Hypothalamus (tissue), 51 donors: Measurements from ENCODE around the gene BARHL1.
"Not testable (repeated sequence)": the region's sequence is repeated elsewhere in the genome, so short reads cannot be mapped to it uniquely, and the experiment has no call there.

ENCODE experiments used
- DNase-seq, 51 donors: peaks; one replicate each; lab custom pipeline; 2025; lab: John Stamatoyannopoulos, UW

BARHL1 gene

DNA sequence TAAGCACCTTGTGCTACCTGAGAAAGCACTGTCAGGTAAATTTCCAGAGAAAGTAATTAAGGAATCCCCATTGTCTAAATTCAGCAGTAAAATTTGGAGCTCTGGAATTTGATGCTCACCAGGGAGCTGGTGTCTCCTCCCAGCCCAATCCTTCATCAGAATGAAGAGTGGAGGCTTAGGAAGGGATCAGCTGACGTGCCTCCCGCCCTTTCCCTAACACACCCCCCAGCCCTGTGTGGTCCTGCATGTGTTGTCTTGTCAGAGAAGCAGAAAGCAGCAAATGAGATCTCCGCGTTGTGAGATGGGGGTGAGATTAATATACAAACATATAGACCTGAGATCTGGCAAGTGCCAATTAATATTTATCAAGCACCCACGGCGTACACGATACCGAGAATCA, 26.9 kb upstream of the BARHL1 start:
- no peak for DNase-seq

DNA sequence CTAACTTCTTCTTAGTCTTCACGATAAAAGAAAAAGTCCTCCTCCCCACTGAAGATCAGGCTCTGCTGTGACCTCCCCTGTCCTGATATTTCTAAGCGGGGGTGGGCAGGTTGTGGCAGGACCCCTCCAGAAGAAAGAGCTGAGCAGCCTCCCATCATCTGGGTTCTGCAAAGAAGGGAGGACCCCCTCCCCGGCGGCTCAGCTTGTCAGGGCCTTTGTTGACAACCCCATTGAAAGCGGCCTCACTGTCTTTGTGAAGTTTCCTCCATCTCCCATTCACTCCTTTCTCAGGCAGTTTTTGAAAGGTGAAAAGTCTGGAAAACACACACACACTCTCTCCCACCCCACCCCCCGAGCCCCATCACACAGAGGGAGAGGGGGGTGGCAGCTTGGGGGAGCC, 26.2 kb upstream of the BARHL1 start:
- no peak for DNase-seq

DNA sequence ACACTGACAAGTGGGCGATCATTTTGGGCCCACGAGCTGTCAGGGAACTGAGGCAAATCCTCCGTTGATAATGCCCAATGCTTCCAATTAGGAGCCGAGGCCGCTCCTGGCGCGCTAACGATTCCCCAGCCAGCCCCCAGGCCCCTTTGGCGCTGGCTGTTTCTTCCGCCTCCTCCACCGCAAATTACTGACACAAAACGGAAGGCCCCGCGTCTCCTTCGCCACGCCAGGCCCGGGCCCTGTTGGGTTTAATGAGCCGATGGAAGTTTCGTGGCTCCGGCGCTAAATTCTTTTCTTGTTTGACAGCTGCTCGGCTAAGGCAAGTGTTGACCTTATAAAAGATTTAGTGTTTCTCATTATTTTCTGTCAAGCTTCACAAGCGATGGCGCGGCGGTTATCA, 25.7 kb upstream of the BARHL1 start:
- DNase-seq: no peak

DNA sequence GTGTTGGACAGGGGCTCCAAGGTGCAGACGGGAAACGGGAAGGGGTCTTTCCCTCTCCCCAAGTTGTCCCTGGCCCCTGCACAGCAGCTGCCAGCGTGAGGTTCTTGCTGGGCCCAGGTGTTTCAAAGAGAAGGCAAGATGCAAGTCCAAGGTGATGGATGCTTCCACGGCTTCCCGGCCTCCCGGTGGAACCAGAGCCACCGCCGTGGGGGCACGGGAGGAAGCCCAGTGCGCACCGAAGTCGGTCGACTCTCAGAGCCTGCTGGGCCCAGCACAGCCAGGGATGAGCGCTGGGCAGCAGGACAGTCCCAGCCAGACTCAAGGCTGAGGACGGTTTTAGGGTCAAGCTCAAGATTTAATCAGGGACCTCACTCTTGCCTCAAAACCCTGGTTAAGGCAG, 25.2 kb upstream of the BARHL1 start:
- no peak for DNase-seq

DNA sequence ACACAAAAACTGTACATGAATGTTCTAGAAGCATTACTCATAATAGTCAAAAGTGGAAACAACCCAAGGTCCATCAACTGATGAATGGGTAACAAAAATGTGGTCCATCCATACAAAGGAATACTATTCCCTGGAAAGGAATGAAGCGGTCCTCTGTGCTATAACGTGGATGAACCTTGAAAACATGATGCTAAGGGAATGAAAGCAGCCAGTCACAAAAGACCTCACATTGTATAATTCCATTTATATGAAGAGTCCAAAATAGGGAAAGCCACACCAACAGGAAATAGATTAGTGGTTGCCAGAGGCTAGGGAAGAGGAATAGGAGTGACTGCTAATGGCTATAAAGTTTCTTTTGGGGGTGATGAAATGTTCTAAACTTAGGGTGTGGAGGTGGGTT, 22.7 kb upstream of the BARHL1 start:
- no peak for DNase-seq

DNA sequence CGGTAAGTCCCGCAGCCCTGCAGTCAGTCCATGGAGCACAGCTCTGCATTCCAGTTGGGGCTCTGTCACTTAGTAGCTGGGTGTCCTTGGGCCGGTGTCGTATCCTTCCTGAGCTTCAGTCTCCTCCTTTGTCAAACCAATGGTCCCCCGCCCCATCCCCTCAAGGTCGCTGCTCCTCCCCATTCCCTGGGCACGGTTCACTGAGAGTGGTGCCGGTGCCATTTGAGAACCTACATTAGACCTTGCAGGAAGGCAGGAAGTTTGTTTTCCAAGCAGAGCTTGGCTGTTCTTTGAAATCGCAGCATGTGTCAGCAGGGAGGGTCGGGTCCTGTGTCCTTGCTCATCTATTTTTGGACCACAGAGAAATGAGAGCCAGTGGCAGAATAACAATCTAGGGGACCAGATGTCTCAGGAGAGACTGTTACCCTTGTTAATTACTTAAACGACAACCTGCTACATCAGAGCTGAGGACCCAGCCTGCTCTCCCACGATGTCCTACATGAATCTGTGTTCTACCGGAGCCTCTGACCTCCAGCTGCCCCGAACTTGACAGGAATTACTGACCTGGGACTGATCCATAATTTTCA, 21.7 kb upstream of the BARHL1 start:
- no peak for DNase-seq

DNA sequence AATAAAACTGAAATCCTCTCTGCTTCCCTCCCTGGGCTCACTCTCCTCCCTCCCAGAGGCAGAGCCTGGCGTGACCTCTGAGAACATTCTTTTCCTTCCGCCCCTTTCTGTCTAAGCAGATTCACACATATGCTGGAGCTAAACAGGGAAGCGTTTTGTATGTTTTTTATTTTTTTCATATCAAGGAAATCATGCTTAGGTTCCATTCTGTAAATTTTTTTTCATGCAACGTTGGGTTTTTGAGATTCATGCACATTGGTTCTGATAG, 20.2 kb upstream of the BARHL1 start:
- no peak for DNase-seq

DNA sequence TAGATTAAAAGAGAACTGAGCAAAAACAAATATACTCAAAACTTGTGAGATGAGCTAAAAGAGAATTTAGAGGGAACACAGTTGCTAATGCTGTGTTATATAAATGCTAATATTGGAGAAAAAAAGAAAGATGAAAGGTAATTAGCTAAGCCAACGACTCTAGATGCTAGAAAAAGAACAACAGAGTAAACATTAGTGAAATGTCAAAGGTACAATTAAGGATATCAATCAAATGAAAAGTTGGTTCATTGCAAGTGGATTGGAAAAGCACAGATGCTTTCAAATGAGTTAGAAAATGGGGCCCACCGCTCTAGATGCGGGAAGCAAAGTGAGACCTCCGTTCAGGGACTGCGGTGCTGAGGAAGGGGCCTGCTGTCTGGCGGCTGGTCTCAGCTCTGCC, 17.9 kb upstream of the BARHL1 start:
- no peak for DNase-seq

DNA sequence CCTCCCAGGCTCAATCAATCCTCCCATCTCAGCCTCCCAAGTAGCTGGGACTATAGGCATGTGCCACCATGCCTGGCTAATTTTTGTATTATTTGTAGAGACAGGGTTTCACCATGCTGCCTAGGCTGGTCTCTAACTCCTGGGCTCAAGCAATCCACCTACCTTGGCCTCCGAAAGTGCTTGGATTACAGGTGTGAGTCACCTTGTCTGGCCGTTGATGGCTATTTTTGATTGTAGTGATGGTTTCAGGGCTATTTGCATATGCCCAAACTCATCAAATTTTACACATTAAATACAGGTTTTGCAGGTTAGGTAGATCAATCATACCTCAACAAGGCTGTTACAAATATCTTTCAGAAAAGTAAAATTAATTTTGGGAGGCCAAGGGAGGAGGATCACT, 13.6 kb upstream of the BARHL1 start:
- not testable (repeated sequence) for DNase-seq

DNA sequence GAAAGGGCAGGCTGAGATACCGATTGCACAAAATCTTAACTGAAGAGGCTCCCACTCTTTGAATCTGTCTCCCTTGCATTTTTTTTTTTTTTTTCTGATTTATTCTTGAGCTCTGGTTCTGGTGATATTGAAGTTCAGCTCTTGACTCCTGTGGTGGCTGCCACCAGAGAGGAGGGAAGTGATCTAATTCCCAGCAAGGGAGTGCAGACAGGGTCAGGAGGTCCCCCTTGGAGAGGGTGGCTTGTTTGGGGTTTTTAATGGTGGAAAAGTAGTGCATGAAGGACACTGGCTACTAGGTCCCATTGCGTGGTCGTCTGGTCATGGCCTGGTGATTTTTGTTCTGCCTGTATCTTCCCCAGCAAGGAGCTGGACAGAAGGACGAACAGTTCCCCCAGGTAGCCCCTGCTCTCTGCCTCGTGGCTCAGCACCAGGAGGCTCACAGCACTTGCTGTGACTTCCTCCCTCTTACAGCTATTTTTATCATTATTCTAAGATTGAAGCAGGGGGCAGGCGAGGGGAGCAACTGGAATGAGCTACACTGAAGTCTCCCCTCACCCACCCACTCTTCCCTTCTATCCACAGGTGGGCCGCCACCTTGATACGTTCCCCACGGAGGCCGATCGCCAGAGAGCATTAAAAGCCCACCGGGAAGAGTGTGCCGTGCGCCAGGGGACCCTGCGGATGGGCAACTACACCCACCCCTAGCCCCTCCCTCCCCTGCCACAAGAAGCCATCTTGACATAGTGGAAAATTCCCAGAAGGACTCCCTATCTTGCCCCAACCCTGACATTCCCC, 10.4 kb upstream of the BARHL1 start:
- DNase-seq: no peak

DNA sequence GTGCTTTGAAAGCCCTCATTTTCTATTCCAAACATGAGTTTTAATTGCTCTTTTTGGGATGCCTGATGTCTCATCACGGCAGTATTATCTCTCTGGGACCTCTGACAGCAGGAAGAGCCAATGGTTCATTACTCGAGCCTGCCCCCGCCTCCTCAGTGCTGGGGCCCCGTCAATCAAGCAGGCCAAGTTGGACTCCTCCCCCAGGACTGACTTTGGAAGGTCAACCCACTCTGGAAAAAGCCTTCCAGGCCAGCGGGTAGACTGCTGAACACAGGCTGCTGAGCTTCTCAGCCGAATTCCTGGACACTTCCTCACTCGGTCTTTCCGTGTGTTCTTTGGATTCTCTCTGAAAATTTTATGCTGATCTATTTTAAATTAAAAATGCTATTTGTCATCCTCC, 9.5 kb upstream of the BARHL1 start:
- no peak for DNase-seq

DNA sequence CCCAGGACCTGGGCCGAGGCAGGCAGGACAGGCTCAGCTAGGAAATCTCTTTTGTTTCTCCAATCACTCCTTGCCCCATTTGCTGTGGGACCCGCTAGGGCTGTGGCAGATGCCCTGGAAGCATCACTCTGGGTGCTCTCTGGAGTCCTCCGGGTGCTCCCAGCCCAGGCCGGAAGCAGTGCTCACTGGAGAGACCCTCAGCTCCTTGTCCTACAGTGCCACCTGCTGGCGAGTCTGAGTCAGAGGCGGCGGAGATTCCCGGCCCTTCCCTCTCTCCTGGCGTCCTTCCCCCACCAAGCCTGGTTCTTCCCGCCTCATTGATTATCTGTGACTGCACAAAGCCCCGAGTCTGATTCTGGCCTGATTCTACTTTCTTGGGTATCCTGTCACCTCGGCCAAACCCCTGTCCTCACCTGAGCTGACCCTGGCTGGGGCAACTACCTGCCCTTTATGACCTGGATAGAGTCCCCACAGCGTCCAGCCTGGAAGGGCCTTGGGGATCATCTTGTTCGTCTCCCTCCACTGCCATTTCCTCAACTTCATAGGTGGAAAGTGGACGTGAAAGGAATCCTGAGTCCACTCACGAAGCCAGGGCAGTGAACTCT, 7.3 kb upstream of the BARHL1 start:
- peak in 45 of 51 donors; percentile 5 to 74 (median 34) for DNase-seq

DNA sequence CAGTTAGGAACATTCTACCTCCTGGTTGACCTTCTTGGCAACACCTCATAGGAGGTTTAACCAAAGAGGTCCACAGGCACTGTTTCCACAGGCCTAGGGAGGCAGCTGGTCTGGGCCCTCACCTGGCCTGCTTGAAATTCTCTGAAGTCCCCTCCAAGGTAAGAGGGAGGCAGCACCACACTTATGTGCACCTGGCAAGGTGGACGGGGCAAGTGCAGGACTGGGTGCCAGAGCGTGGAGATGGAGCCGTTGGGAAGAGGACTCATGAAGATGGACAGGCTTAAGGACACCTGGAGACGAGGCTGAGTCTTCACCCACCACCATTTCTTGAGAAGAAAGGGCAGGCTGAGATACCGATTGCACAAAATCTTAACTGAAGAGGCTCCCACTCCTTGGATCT, 6.6 kb upstream of the BARHL1 start:
- DNase-seq: no peak

DNA sequence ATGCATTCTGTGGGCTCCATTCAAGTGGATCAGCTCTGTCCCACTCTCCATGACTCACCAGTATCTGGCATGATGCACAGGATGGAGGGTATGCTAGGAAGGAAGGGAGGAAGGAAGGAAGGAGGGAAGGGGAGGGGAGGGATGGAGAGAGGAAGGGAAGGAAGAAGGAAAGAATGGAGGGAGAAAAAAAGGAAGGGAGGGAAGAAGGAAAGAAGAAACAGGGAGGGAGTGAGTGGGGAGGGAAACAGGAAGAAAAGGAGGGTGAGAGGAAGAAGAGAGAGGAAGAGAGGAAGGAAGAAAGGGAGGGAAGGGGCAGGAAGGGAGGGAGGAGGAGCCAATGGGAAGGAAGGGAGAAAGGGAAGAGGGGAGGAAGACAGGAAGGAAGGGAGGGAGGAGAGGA, 5.3 kb upstream of the BARHL1 start:
- no peak for DNase-seq

DNA sequence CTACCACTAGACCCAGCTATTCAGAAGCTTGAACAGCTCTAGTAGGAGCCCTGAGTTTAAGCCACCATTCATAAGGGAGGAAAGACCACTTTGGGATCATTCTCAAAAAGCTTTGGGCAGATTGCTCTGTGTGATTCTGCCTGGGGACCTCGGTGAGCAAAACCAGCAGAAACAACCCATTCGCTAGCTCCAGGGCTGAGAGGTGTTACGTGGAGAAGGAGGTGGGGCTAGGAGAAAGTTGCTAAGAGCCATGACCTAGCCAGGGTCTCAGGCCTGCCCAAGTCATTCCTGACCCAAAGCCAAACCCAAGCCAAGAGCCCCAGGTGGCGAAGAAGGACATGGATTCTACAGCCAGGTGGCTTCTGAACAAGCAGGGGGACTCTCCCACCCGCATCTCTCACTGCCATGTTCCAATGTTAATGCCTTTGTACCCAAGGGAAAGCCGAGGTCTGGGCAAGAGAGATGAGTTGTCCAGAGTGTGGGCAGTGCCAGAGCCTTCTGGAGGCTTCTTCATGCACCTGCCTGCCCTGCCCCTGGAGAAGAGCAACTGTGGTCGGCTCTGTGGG, 4.0 kb upstream of the BARHL1 start:
- no peak for DNase-seq

DNA sequence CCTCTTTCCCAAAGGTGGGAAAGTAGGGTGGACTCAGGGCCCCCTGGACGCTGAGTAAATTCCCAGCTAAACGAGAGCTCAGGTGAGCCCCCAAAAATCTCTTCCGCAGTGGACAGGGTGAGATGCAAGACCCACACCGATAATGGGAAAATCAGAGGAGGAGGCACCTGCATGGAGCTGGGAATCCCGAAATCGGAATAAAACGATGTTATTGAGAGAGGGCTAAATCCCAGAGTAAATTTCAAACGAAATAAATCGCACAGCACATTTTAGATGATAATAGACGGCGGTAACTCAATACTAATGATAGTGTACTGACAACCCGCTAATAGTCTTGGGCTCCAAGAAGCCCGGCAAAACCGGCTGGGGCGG, 3.0 kb upstream of the BARHL1 start:
- DNase-seq: no peak

DNA sequence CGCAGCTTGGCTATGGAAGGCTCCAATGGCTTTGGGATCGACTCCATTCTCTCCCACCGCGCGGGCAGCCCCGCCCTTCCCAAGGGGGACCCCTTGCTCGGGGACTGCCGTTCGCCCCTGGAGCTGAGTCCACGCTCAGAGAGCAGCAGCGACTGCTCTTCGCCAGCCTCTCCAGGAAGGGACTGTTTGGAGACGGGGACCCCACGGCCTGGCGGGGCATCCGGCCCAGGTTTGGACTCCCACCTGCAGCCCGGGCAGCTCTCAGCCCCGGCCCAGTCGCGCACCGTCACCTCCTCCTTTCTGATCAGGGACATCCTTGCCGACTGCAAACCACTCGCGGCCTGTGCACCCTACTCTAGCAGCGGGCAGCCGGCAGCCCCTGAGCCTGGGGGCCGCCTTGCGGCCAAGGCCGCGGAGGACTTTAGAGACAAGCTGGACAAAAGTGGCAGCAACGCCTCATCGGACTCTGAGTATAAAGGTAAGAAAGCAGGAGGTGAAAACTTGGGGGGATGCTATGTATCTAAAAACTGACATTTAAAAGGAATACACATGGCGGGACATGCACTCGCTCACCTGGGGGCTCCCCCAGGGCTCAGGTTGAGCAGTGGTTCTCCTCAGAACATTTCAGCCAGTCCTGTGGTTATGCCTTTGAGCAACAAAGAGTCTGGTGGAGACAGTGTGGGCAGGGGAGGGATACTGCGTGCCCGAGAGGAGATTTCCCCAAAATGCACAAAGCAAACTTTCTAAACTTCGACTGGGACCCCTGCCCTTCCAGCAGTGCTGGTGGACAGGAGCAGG, 579 bp downstream of the BARHL1 start:
- no peak for DNase-seq

DNA sequence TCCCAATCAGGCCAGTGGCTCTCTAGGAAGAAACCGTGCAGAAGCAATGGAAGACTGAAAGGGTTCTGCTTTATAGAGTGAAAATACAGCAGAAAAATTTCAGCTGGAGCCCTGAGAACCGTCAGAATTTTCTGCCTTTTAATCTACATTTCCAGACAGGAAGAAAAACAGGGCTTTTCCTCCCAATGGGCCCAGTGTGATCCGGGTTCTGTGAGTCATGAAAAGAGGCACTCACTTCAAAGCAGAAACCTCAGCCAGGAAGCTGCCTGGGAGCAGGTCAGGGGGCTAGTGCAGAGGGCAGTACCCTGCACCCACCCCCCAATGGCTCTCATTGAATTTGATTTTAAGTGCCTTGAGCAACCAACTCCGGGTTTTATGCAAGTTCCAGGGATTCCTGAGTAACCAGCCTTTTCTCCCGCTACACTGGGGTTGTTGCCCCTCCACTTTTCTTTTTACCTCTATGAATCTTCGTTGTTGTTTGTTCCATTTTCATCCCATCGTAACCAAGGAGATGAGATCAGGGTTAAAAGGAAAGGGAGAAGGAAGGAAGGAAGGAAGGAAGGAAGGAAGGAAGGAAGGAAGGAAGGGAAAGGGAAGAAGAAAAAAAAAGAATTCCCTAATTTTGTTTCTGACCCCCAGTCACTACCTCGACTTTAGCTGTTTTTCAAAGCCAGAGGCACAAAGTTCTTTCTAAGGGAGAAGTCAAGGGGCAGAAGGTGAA, 1.3 kb downstream of the BARHL1 start:
- DNase-seq: no peak

DNA sequence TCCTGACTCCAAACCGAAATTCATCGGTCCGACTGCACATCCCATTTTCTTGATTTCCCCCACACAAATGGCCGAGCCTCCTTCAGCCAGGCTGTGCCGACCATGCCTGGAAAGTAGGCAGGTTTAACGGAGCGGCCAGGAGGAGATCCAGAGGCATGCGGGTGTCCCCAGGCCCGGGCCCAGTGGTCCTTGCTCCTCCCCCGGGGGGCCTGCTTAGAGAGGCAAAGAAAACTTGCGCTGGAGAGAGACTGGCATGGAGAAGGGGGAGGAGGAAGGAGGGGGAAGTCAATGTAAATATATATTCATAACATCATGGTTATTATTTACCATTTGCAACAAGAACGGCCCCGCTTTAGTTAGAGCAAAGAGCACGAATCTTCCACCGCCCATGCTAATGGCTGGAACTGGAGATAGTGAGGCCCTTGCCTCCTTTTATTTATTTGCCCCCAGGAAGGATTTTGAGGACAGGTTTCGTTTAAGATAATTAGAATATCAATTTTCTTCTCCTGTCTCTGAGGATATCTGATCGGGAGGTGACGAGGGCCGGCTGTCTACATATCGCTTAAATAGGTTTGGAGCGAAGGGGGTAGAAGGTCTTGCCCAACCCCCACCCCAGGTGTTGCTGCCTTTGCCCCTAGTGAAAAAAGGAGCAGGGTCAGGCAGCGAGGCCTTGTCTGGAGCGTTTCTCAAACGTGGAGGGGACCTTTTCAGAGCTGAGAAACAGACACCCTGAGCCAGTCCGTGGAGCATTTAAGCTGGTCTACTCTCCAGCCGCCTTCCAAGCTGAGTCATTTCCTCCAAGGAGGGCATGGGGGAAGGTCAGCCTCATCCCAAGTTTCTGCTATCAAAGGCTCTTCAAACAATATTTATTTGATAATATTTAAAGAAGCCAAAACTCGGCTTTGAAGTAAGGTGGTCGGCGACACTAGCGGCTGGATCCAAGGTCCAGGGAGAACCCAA, 2.5 kb downstream of the BARHL1 start:
- DNase-seq: no peak
